HCT116 (cell line): ENCODE measurements around the gene POLH. TPM values are rescaled to one million over a fixed set of nuclear protein-coding genes. Genes with fewer than 3 reads are reported as not detected.

Experiments
- ATAC-seq: fragments of 200-7000 bp; cut with Tn5 transposase; 2 replicates; pipeline ENCODE4 v1.9.1; 2020; ENCODE audit warnings: mild to moderate bottlenecking, moderate library complexity
- BruUV-seq: library from RNA; stranded (reverse); fragments of 400-500 nt; replicated peaks from 2 replicates; lab custom pipeline; 2021; lab: Mats Ljungman, UMichigan
- CTCF ChIA-PET: fragments of 300-600 bp; sonication (Branson Sonifier 250); formaldehyde crosslinking; loops from one replicate; lab custom pipeline; 2021; ENCODE audit warnings: antibody characterized with exemption; lab: Charles Lee
- POLR2A ChIA-PET: fragments of 300-600, 350-600 bp; sonication (Branson Sonifier 250); formaldehyde crosslinking; loops from one replicate; lab custom pipeline; 2021; ENCODE audit warnings: antibody characterized with exemption; lab: Charles Lee
- RAD21 ChIA-PET, 2 experiments: fragments of 300-600 bp; sonication (Branson Sonifier 250); formaldehyde crosslinking; loops; one replicate each; lab custom pipeline; 2023; ENCODE audit warnings: low total read pairs in 2 of 2; ENCODE audit not compliant: uncharacterized antibody in 2 of 2, unreplicated experiment in 2 of 2, low non-redundant PET in 1 of 2; lab: Charles Lee
- DNase-seq: peaks from one replicate; pipeline ENCODE4 v3.0.0-alpha.2; 2010; ENCODE audit warnings: low read depth, low spot score
- H2AFZ ChIP-seq: fragments of 200-600 bp; shearing (Covaris generic), sonication (generic); 2 replicates; pipeline ENCODE4 v1.6.1; 2017; ENCODE audit warnings: low read depth, mixed run types, mixed read lengths, antibody characterized with exemption, low read length; ENCODE audit not compliant: poor library complexity, severe bottlenecking
- H3K27ac ChIP-seq: 2 replicates; pipeline ENCODE4 v1.5.1; 2012; ENCODE audit warnings: low read depth, low read length
- H3K27me3 ChIP-seq: fragments of 200-600 bp; sonication (generic); 2 replicates; pipeline ENCODE4 v1.6.1; 2016; ENCODE audit warnings: mixed run types, low read length, mixed read lengths; ENCODE audit not compliant: insufficient read depth
- H3K36me3 ChIP-seq, 2 experiments: fragments of 200-500 bp in 1 of 2; fragments of 200-600 bp in 1 of 2; sonication (Bioruptor generic) in 1 of 2; sonication (generic) in 1 of 2; 2 replicates each; pipeline versions ENCODE4 v1.5.1 to v1.6.1; 2014 to 2016; ENCODE audit warnings: low read length in 2 of 2, inconsistent platforms in 1 of 2, mixed read lengths in 1 of 2, mixed run types in 1 of 2; ENCODE audit not compliant: insufficient read depth in 2 of 2, control insufficient read depth in 1 of 2
- H3K4me1 ChIP-seq, 2 experiments: fragments of 200-600 bp in 1 of 2; sonication (generic) in 1 of 2; 2 replicates each; pipeline versions ENCODE4 v1.5.1 to v1.6.1; 2012 to 2017; ENCODE audit warnings: low read length in 2 of 2, inconsistent platforms in 1 of 2, mild to moderate bottlenecking in 1 of 2, mixed read lengths in 1 of 2, mixed run types in 1 of 2, moderate library complexity in 1 of 2; ENCODE audit not compliant: insufficient read depth in 2 of 2, control insufficient read depth in 1 of 2
- H3K4me2 ChIP-seq: fragments of 200-600 bp; sonication (generic); 2 replicates; pipeline ENCODE4 v1.6.1; 2017; ENCODE audit warnings: mixed run types, low read length, mixed read lengths
- H3K4me3 ChIP-seq, 2 experiments: fragments of 200-600 bp in 1 of 2; sonication (generic) in 1 of 2; replicated peaks in 1 of 2; 2 replicates each; pipeline ENCODE4 v1.5.1; 2011 to 2016; ENCODE audit warnings: low read length in 2 of 2, control low read depth in 1 of 2, low read depth in 1 of 2, mild to moderate bottlenecking in 1 of 2, mixed read lengths in 1 of 2, mixed run types in 1 of 2
- H3K79me2 ChIP-seq: fragments of 200-600 bp; sonication (generic); 2 replicates; pipeline ENCODE4 v1.6.1; 2017; ENCODE audit warnings: mild to moderate bottlenecking, mixed run types, low read length, moderate library complexity, mixed read lengths; ENCODE audit not compliant: insufficient read depth
- H3K9ac ChIP-seq: fragments of 200-600 bp; sonication (generic); 2 replicates; pipeline ENCODE4 v1.6.1; 2016; ENCODE audit warnings: low read length, mixed read lengths
- H3K9me2 ChIP-seq: fragments of 200-600 bp; sonication (generic), shearing (Covaris generic); 2 replicates; pipeline ENCODE4 v1.6.1; 2017; ENCODE audit warnings: mixed run types, mild to moderate bottlenecking, moderate library complexity; ENCODE audit not compliant: insufficient read depth
- H3K9me3 ChIP-seq, 2 experiments: fragments of 200-500 bp in 1 of 2; fragments of 200-600 bp in 1 of 2; sonication (Bioruptor generic) in 1 of 2; sonication (generic) in 1 of 2; 2 replicates each; pipeline ENCODE4 v1.6.1; 2014 to 2017; ENCODE audit warnings: low read length in 2 of 2, mixed read lengths in 2 of 2, inconsistent platforms in 1 of 2, low read depth in 1 of 2, mild to moderate bottlenecking in 1 of 2, mixed run types in 1 of 2, moderate library complexity in 1 of 2; ENCODE audit not compliant: control insufficient read depth in 1 of 2, insufficient read depth in 1 of 2
- H4K20me1 ChIP-seq: fragments of 200-600 bp; sonication (generic), shearing (Covaris generic); 2 replicates; pipeline ENCODE4 v1.6.1; 2017; ENCODE audit warnings: mixed run types, mild to moderate bottlenecking, moderate library complexity; ENCODE audit not compliant: insufficient read depth
- CBX3 ChIP-seq: IDR thresholded peaks from 2 replicates; pipeline ENCODE4 v1.6.1; 2012; ENCODE audit warnings: low read depth
- EGR1 ChIP-seq: IDR thresholded peaks from 2 replicates; pipeline ENCODE4 v1.6.1; 2012; ENCODE audit warnings: low read depth
- EZH2 ChIP-seq: fragments of 200-600 bp; sonication (generic); IDR thresholded peaks from 2 replicates; pipeline ENCODE4 v1.6.1; 2017; ENCODE audit warnings: antibody characterized with exemption, mixed run types
- EZH2phosphoT487 ChIP-seq: fragments of 200-600 bp; IDR thresholded peaks from 2 replicates; pipeline ENCODE4 v1.6.1; 2018; ENCODE audit warnings: antibody characterized with exemption, borderline replicate concordance
- FOSL1 ChIP-seq: IDR thresholded peaks from 2 replicates; pipeline ENCODE4 v1.6.1; 2012; ENCODE audit warnings: low read depth
- JUND ChIP-seq: IDR thresholded peaks from 2 replicates; pipeline ENCODE4 v1.6.1; 2012
- POLR2A ChIP-seq: IDR thresholded peaks from 2 replicates; pipeline ENCODE4 v1.7.0; 2011; ENCODE audit warnings: borderline replicate concordance; ENCODE audit not compliant: insufficient read depth, insufficient read length; ENCODE audit errors: extremely low read depth
- POLR2AphosphoS5 ChIP-seq: IDR thresholded peaks from 2 replicates; pipeline ENCODE4 v1.6.1; 2011; ENCODE audit warnings: mild to moderate bottlenecking, low read depth, low read length, moderate library complexity
- RAD21 ChIP-seq: IDR thresholded peaks from 2 replicates; pipeline ENCODE4 v1.6.1; 2012; ENCODE audit warnings: low read depth, mild to moderate bottlenecking
- SIN3A ChIP-seq: IDR thresholded peaks from 2 replicates; pipeline ENCODE4 v1.6.1; 2012; ENCODE audit warnings: low read depth
- SP1 ChIP-seq: IDR thresholded peaks from 2 replicates; pipeline ENCODE4 v1.6.1; 2012; ENCODE audit warnings: low read depth
- SRF ChIP-seq: IDR thresholded peaks from 2 replicates; pipeline ENCODE4 v1.6.1; 2012; ENCODE audit warnings: low read depth
- TCF7L2 ChIP-seq: IDR thresholded peaks from 2 replicates; pipeline ENCODE4 v1.7.0; 2011; ENCODE audit warnings: borderline replicate concordance, inconsistent platforms; ENCODE audit not compliant: insufficient read depth, insufficient read length; ENCODE audit errors: extremely low read depth
- ZFX ChIP-seq: fragments of 450-650 bp; IDR thresholded peaks from 2 replicates; pipeline ENCODE4 v1.6.1; 2017
- ZNF274 ChIP-seq: fragments of 200-500 bp; sonication (Bioruptor generic); IDR thresholded peaks from 2 replicates; pipeline ENCODE4 v1.6.1; 2014; ENCODE audit warnings: mild to moderate bottlenecking, low read depth, low read length, inconsistent platforms
- intact Hi-C: fragments of 100-400 bp; cut with micrococcal nuclease; formaldehyde crosslinking; loops from 2 replicates; pipeline ENCODE4 v1.10.0; 2022
- total RNA-seq: library from RNA; stranded (reverse); gene quantifications from one replicate; pipeline ENCODE4 v1.2.1, GENCODE V29; 2021; ENCODE audit not compliant: unreplicated experiment
- TF ChIP-seq, protein P1 (sequence below), 3 experiments: fragments of 200-600 bp in 1 of 3; sonication (generic) in 1 of 3; IDR thresholded peaks in 2 of 3; conservative IDR thresholded peaks in 1 of 3; 2 replicates each; pipeline ENCODE4 v1.5.1; 2012 to 2017; ENCODE audit warnings: low read depth in 2 of 3, low read length in 2 of 3, antibody characterized with exemption in 1 of 3, borderline replicate concordance in 1 of 3, control low read depth in 1 of 3, mild to moderate bottlenecking in 1 of 3, mixed read lengths in 1 of 3, mixed run types in 1 of 3, moderate library complexity in 1 of 3; ENCODE audit not compliant: insufficient read depth in 1 of 3
- TF ChIP-seq, protein P2 (sequence below): IDR thresholded peaks from 2 replicates; pipeline ENCODE4 v1.6.1; 2012
- TF ChIP-seq, protein P3 (sequence below): IDR thresholded peaks from 2 replicates; pipeline ENCODE4 v1.6.1; 2011; ENCODE audit warnings: mild to moderate bottlenecking, low read length, moderate library complexity; ENCODE audit not compliant: insufficient replicate concordance; ENCODE audit errors: extremely low read depth
- TF ChIP-seq, protein P4 (sequence below): IDR thresholded peaks from 2 replicates; pipeline ENCODE4 v1.6.1; 2012
- TF ChIP-seq, protein P5 (sequence below): IDR thresholded peaks from 2 replicates; pipeline ENCODE4 v1.6.1; 2012; ENCODE audit warnings: low read depth

The POLH gene
- total RNA-seq, 1 experiment from 2014 or later = 20.6 TPM

DNA sequence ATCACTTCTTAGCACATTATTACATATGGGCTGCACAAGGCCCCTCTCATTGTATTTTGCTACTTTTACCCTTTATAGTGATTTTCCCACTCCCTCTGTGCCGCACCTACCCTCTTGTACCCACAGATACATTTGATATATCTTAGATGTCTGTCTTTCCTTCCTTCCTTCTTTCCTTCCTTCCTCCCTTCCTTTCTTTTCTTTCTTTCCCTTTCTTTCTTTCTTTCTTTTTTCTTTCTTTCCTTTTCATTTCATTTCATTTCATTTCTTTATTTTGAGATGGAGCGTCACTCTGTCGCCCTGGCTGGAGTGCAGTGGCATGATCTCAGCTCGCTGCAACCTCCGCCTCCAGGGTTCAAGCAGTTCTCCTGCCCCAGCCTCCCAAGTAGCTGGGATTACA is 12.2 kb downstream of the POLH start:
- H3K4me2 ChIP-seq = no peak overlapping the region
- no peak overlapping the region for H3K4me3 ChIP-seq
- H3K36me3 ChIP-seq = peaks cover 37 to 42% of the 10 kb centered on the region in 2 experiments
- no peaks in the 10 kb centered on the region for H3K27me3 ChIP-seq
- ChIA-PET POLR2A (no interaction called here), CTCF (no interaction called here), RAD21 (no interaction called here)
- H4K20me1 ChIP-seq = no peaks in the 10 kb centered on the region
- H3K9me2 ChIP-seq = no peaks in the 10 kb centered on the region
- no peaks in the 10 kb centered on the region for H3K4me1 ChIP-seq
- H3K9ac ChIP-seq = no peak overlapping the region
- TF ChIP-seq, protein P1, sequence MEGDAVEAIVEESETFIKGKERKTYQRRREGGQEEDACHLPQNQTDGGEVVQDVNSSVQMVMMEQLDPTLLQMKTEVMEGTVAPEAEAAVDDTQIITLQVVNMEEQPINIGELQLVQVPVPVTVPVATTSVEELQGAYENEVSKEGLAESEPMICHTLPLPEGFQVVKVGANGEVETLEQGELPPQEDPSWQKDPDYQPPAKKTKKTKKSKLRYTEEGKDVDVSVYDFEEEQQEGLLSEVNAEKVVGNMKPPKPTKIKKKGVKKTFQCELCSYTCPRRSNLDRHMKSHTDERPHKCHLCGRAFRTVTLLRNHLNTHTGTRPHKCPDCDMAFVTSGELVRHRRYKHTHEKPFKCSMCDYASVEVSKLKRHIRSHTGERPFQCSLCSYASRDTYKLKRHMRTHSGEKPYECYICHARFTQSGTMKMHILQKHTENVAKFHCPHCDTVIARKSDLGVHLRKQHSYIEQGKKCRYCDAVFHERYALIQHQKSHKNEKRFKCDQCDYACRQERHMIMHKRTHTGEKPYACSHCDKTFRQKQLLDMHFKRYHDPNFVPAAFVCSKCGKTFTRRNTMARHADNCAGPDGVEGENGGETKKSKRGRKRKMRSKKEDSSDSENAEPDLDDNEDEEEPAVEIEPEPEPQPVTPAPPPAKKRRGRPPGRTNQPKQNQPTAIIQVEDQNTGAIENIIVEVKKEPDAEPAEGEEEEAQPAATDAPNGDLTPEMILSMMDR (IDR thresholded peaks at IDR 0.05 in 2 of 3, conservative IDR thresholded peaks at IDR 0.05 in 1 of 3; ENCODE audit: borderline replicate concordance in 1 of 3, insufficient read depth in 1 of 3, low read depth in 2 of 3, low read length in 2 of 3) = no peak
- TF ChIP-seq JUND = no peak
- TF ChIP-seq FOSL1 = no peak
- TF ChIP-seq SRF = no peak
- TF ChIP-seq EZH2phosphoT487 = no peak
- TF ChIP-seq, protein P2, sequence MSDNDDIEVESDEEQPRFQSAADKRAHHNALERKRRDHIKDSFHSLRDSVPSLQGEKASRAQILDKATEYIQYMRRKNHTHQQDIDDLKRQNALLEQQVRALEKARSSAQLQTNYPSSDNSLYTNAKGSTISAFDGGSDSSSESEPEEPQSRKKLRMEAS = no peak
- TF ChIP-seq RAD21 = no peak
- no peak for TF ChIP-seq CBX3
- TF ChIP-seq, protein P3, sequence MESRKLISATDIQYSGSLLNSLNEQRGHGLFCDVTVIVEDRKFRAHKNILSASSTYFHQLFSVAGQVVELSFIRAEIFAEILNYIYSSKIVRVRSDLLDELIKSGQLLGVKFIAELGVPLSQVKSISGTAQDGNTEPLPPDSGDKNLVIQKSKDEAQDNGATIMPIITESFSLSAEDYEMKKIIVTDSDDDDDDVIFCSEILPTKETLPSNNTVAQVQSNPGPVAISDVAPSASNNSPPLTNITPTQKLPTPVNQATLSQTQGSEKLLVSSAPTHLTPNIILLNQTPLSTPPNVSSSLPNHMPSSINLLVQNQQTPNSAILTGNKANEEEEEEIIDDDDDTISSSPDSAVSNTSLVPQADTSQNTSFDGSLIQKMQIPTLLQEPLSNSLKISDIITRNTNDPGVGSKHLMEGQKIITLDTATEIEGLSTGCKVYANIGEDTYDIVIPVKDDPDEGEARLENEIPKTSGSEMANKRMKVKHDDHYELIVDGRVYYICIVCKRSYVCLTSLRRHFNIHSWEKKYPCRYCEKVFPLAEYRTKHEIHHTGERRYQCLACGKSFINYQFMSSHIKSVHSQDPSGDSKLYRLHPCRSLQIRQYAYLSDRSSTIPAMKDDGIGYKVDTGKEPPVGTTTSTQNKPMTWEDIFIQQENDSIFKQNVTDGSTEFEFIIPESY = no peak
- no peak for TF ChIP-seq ZNF274
- TF ChIP-seq SP1 = no peak
- no peak for TF ChIP-seq POLR2AphosphoS5
- no peak for TF ChIP-seq TCF7L2
- no peak for TF ChIP-seq POLR2A
- TF ChIP-seq SIN3A = no peak
- no peak for TF ChIP-seq EZH2
- TF ChIP-seq, protein P4, sequence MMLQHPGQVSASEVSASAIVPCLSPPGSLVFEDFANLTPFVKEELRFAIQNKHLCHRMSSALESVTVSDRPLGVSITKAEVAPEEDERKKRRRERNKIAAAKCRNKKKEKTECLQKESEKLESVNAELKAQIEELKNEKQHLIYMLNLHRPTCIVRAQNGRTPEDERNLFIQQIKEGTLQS = no peak
- TF ChIP-seq EGR1 = no peak
- TF ChIP-seq, protein P5, sequence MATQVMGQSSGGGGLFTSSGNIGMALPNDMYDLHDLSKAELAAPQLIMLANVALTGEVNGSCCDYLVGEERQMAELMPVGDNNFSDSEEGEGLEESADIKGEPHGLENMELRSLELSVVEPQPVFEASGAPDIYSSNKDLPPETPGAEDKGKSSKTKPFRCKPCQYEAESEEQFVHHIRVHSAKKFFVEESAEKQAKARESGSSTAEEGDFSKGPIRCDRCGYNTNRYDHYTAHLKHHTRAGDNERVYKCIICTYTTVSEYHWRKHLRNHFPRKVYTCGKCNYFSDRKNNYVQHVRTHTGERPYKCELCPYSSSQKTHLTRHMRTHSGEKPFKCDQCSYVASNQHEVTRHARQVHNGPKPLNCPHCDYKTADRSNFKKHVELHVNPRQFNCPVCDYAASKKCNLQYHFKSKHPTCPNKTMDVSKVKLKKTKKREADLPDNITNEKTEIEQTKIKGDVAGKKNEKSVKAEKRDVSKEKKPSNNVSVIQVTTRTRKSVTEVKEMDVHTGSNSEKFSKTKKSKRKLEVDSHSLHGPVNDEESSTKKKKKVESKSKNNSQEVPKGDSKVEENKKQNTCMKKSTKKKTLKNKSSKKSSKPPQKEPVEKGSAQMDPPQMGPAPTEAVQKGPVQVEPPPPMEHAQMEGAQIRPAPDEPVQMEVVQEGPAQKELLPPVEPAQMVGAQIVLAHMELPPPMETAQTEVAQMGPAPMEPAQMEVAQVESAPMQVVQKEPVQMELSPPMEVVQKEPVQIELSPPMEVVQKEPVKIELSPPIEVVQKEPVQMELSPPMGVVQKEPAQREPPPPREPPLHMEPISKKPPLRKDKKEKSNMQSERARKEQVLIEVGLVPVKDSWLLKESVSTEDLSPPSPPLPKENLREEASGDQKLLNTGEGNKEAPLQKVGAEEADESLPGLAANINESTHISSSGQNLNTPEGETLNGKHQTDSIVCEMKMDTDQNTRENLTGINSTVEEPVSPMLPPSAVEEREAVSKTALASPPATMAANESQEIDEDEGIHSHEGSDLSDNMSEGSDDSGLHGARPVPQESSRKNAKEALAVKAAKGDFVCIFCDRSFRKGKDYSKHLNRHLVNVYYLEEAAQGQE = no peak
- no peak for TF ChIP-seq ZFX
- BruUV-seq = no TSS peak
- intact Hi-C loops = no loop called here
- H3K9me3 ChIP-seq = no peaks in the 10 kb centered on the region
- DNase-seq (no peak), ATAC-seq (no peak)
- peaks cover 5% of the 10 kb centered on the region; the same call in 1 of the 2 replicates for H3K79me2 ChIP-seq
- no peak overlapping the region for H3K27ac ChIP-seq
- no peak overlapping the region for H2AFZ ChIP-seq
